H1 (cell line): ENCODE data around the gene CAMSAP1. TPM values are rescaled to one million over a fixed set of nuclear protein-coding genes. Genes with fewer than 3 reads are reported as not detected.

Experiments
- CTCF ChIA-PET: fragments of 300-600 bp; sonication (Branson Sonifier 250); formaldehyde crosslinking; loops from one replicate; lab custom pipeline; 2021; ENCODE audit not compliant: partially characterized antibody; lab: Charles Lee
- POLR2A ChIA-PET: fragments of 300-600 bp; sonication (Branson Sonifier 250); formaldehyde crosslinking; loops from one replicate; lab custom pipeline; 2021; ENCODE audit warnings: inconsistent platforms; ENCODE audit not compliant: partially characterized antibody; lab: Charles Lee
- DNase-seq, 2 experiments: peaks; one replicate each; pipeline versions ENCODE4 v3.0.0 to v3.0.0-alpha.2; 2010 to 2022; ENCODE audit warnings: low spot score in 2 of 2, low read depth in 1 of 2, mixed read lengths in 1 of 2
- FAIRE-seq: peaks from 2 replicates; lab custom pipeline; 2011; peaks lifted over from hg19 to GRCh38; lab: Jason Lieb, UNC
- H2AFZ ChIP-seq: 2 replicates; pipeline ENCODE4 v1.8.1; 2012; ENCODE audit warnings: low read length, inconsistent platforms
- H2AK5ac ChIP-seq: 2 replicates; pipeline ENCODE4 v1.6.1; 2013; ENCODE audit warnings: low read depth, low read length
- H2BK120ac ChIP-seq: replicated peaks from 2 replicates; pipeline ENCODE3; 2013; ENCODE audit warnings: low read depth, low read length, inconsistent platforms
- H2BK12ac ChIP-seq: 2 replicates; pipeline ENCODE4 v1.6.1; 2013; ENCODE audit warnings: low read depth, low read length
- H2BK15ac ChIP-seq: 2 replicates; pipeline ENCODE4 v1.6.1; 2013; ENCODE audit warnings: low read length
- H2BK20ac ChIP-seq: 2 replicates; pipeline ENCODE4 v1.6.1; 2013; ENCODE audit warnings: low read length
- H2BK5ac ChIP-seq: 2 replicates; pipeline ENCODE4 v1.6.1; 2013; ENCODE audit warnings: low read depth, low read length
- H3K14ac ChIP-seq: 2 replicates; pipeline ENCODE4 v1.6.1; 2013; ENCODE audit warnings: inconsistent platforms; ENCODE audit not compliant: insufficient read length
- H3K18ac ChIP-seq: 2 replicates; pipeline ENCODE4 v1.6.1; 2013; ENCODE audit warnings: low read length; ENCODE audit errors: extremely low read depth
- H3K23ac ChIP-seq: 2 replicates; pipeline ENCODE4 v1.6.1; 2013; ENCODE audit warnings: inconsistent platforms; ENCODE audit not compliant: insufficient read length
- H3K23me2 ChIP-seq: 2 replicates; pipeline ENCODE4 v1.6.1; 2013; ENCODE audit warnings: low read depth, low read length
- H3K27ac ChIP-seq: 2 replicates; pipeline ENCODE4 v1.6.1; 2011; ENCODE audit warnings: low read depth, low read length, inconsistent platforms
- H3K27me3 ChIP-seq, 4 experiments: replicated peaks in 1 of 4; 1 replicate in 1 of 4; 2 replicates in 3 of 4; pipeline versions ENCODE4 v1.6.1 to v1.8.1; 2011 to 2013; ENCODE audit warnings: low read length in 3 of 4, mild to moderate bottlenecking in 3 of 4, inconsistent platforms in 2 of 4, mixed read lengths in 2 of 4, moderate library complexity in 1 of 4; ENCODE audit not compliant: control insufficient read depth in 3 of 4, insufficient read depth in 3 of 4; ENCODE audit errors: extremely low read depth in 1 of 4
- H3K36me3 ChIP-seq, 4 experiments: 2 replicates each; pipeline versions ENCODE4 v1.6.1 to v1.8.1; 2011 to 2013; ENCODE audit warnings: mild to moderate bottlenecking in 4 of 4, low read length in 3 of 4, moderate library complexity in 2 of 4, control low read depth in 1 of 4, inconsistent platforms in 1 of 4; ENCODE audit not compliant: insufficient read depth in 4 of 4, control insufficient read depth in 2 of 4
- H3K4ac ChIP-seq: replicated peaks from 2 replicates; pipeline ENCODE3; 2013; ENCODE audit warnings: low read length, low read depth, mixed read lengths, inconsistent platforms; ENCODE audit not compliant: insufficient read length
- H3K4me1 ChIP-seq, 4 experiments: replicated peaks in 1 of 4; 1 replicate in 1 of 4; 2 replicates in 3 of 4; pipeline versions ENCODE4 v1.6.1 to v1.8.1; 2011 to 2013; ENCODE audit warnings: low read length in 3 of 4, inconsistent platforms in 2 of 4, mixed read lengths in 1 of 4; ENCODE audit not compliant: insufficient read depth in 4 of 4, control insufficient read depth in 3 of 4
- H3K4me2 ChIP-seq, 2 experiments: 2 replicates each; pipeline versions ENCODE4 v1.6.1 to v1.8.1; 2011 to 2013; ENCODE audit warnings: low read depth in 2 of 2, low read length in 2 of 2, control low read depth in 1 of 2, inconsistent platforms in 1 of 2, mild to moderate bottlenecking in 1 of 2; ENCODE audit not compliant: insufficient read depth in 1 of 2
- H3K4me3 ChIP-seq, 4 experiments: fragments of 200-600, 300-600 bp in 1 of 4; sonication (generic), shearing (Covaris generic), sonication (Bioruptor Twin) in 1 of 4; 2 replicates each; pipeline versions ENCODE4 v1.5.1 to v1.8.1; 2011 to 2016; ENCODE audit warnings: low read length in 4 of 4, low read depth in 3 of 4, control low read depth in 2 of 4, inconsistent platforms in 2 of 4, mild to moderate bottlenecking in 2 of 4, mixed read lengths in 1 of 4, moderate library complexity in 1 of 4; ENCODE audit not compliant: insufficient read depth in 2 of 4; ENCODE audit errors: extremely low read depth in 1 of 4
- H3K56ac ChIP-seq: replicated peaks from 2 replicates; pipeline ENCODE3; 2013; ENCODE audit warnings: low read depth, mild to moderate bottlenecking, mixed read lengths, low read length, inconsistent platforms; ENCODE audit not compliant: insufficient read length
- H3K79me1 ChIP-seq: 2 replicates; pipeline ENCODE4 v1.6.1; 2013; ENCODE audit warnings: low read depth, low read length, control low read depth
- H3K79me2 ChIP-seq, 2 experiments: 2 replicates each; pipeline versions ENCODE4 v1.6.1 to v1.8.1; 2012 to 2013; ENCODE audit warnings: low read length in 2 of 2, mild to moderate bottlenecking in 2 of 2, inconsistent platforms in 1 of 2; ENCODE audit not compliant: insufficient read depth in 2 of 2, control insufficient read depth in 1 of 2
- H3K9ac ChIP-seq, 4 experiments: replicated peaks in 1 of 4; 1 replicate in 1 of 4; 2 replicates in 3 of 4; pipeline versions ENCODE4 v1.6.1 to v1.8.1; 2011 to 2013; ENCODE audit warnings: low read depth in 3 of 4, low read length in 3 of 4, control low read depth in 2 of 4, mild to moderate bottlenecking in 2 of 4, moderate library complexity in 2 of 4, inconsistent platforms in 1 of 4; ENCODE audit errors: extremely low read depth in 1 of 4
- H3K9me3 ChIP-seq, 2 experiments: 2 replicates each; pipeline versions ENCODE4 v1.6.1 to v1.8.1; 2012 to 2013; ENCODE audit warnings: mild to moderate bottlenecking in 2 of 2, moderate library complexity in 2 of 2, control low read depth in 1 of 2, inconsistent platforms in 1 of 2, low read depth in 1 of 2, low read length in 1 of 2, mixed read lengths in 1 of 2; ENCODE audit not compliant: insufficient read depth in 2 of 2
- H4K20me1 ChIP-seq, 2 experiments: replicated peaks in 1 of 2; 2 replicates each; pipeline versions ENCODE3 to v1.8.1; 2011 to 2013; ENCODE audit warnings: inconsistent platforms in 2 of 2, low read length in 2 of 2, mild to moderate bottlenecking in 1 of 2; ENCODE audit not compliant: insufficient read depth in 2 of 2, control insufficient read depth in 1 of 2
- H4K5ac ChIP-seq: 2 replicates; pipeline ENCODE4 v1.6.1; 2013; ENCODE audit warnings: low read length, low read depth, mixed read lengths, inconsistent platforms; ENCODE audit not compliant: insufficient read length
- H4K8ac ChIP-seq: 2 replicates; pipeline ENCODE4 v1.8.0; 2013; ENCODE audit warnings: mild to moderate bottlenecking, moderate library complexity, low read length, inconsistent platforms; ENCODE audit not compliant: insufficient read depth; ENCODE audit errors: extremely low read depth
- H4K91ac ChIP-seq: replicated peaks from 2 replicates; pipeline ENCODE3; 2013; ENCODE audit warnings: low read length, mixed read lengths, inconsistent platforms; ENCODE audit not compliant: insufficient read length
- BRCA1 ChIP-seq: IDR thresholded peaks from 2 replicates; pipeline ENCODE4 v1.6.1; 2012; ENCODE audit warnings: low read depth, low read length, improper control_type of control experiment
- CEBPB ChIP-seq: IDR thresholded peaks from 2 replicates; pipeline ENCODE4 v1.6.1; 2012; ENCODE audit warnings: low read depth, low read length
- CHD1 ChIP-seq: IDR thresholded peaks from 2 replicates; pipeline ENCODE4 v1.6.1; 2012; ENCODE audit warnings: low read depth, low read length, improper control_type of control experiment
- CTBP2 ChIP-seq: IDR thresholded peaks from 2 replicates; pipeline ENCODE4 v1.7.0; 2011; ENCODE audit warnings: borderline replicate concordance, mild to moderate bottlenecking, moderate library complexity, mixed read lengths, low read length; ENCODE audit not compliant: insufficient read depth, insufficient read length
- EGR1 ChIP-seq: IDR thresholded peaks from 2 replicates; pipeline ENCODE4 v1.6.1; 2011; ENCODE audit warnings: low read depth, low read length, borderline replicate concordance
- HDAC2 ChIP-seq, 2 experiments: fragments of 300-600 bp in 1 of 2; sonication (generic) in 1 of 2; IDR thresholded peaks; 2 replicates each; pipeline ENCODE4 v1.6.1; 2011 to 2012; ENCODE audit warnings: low read depth in 2 of 2, low read length in 2 of 2, mild to moderate bottlenecking in 2 of 2, moderate library complexity in 2 of 2, borderline replicate concordance in 1 of 2, inconsistent platforms in 1 of 2
- JUND ChIP-seq: IDR thresholded peaks from 2 replicates; pipeline ENCODE4 v1.6.1; 2011; ENCODE audit warnings: mild to moderate bottlenecking, improper control_type of control experiment, low read length
- KDM4A ChIP-seq: IDR thresholded peaks from one replicate; pipeline ENCODE4 v1.7.1; 2012; ENCODE audit warnings: low read depth, mild to moderate bottlenecking, moderate library complexity, low read length, inconsistent platforms; ENCODE audit not compliant: severe bottlenecking
- POLR2A ChIP-seq, 2 experiments: IDR thresholded peaks; 1 replicate in 1 of 2; 2 replicates in 1 of 2; pipeline ENCODE4 v1.6.1; 2011; ENCODE audit warnings: low read depth in 2 of 2, low read length in 2 of 2, mild to moderate bottlenecking in 2 of 2; ENCODE audit errors: control extremely low read depth in 1 of 2
- SUZ12 ChIP-seq: fragments of 200-600 bp; sonication (generic); IDR thresholded peaks from 2 replicates; pipeline ENCODE4 v1.6.1; 2012; ENCODE audit warnings: mild to moderate bottlenecking, inconsistent platforms, low read length, moderate library complexity, mixed read lengths
- WGBS, 2 experiments: shearing (Covaris generic) in 1 of 2; methylation state at CpG; one replicate each; pipeline versions ENCODE4 v1.1.6 to v1.1.7; 2013 to 2015; ENCODE audit warnings: low lambda C conversion rate in 2 of 2, mixed read lengths in 2 of 2, inconsistent platforms in 1 of 2, low coverage in 1 of 2, missing lambda C conversion rate in 1 of 2; ENCODE audit not compliant: insufficient replicate concordance in 2 of 2, insufficient coverage in 1 of 2, insufficient read length in 1 of 2; ENCODE audit errors: extremely low coverage in 1 of 2, missing lambda C conversion rate in 1 of 2; 5-methylcytosine and 5-hydroxymethylcytosine counted together
- polyA plus RNA-seq, 7 experiments: library from polyadenylated mRNA; depleted of rRNA in 3 of 7; stranded (reverse) in 5 of 7; unstranded in 2 of 7; fragments of >200 nt in 5 of 7; fragments of 200-250 nt in 2 of 7; gene quantifications; 1 replicate in 5 of 7; 2 replicates in 1 of 7; 4 replicates in 1 of 7; pipeline versions ENCODE4 v1.2.1 to v1.2.3, GENCODE V29; 2011 to 2013; ENCODE audit warnings: missing spikeins in 2 of 7, mixed read lengths in 2 of 7
- total RNA-seq: library from RNA; stranded (reverse); fragmentation: NEBNext Ultra II Directional; extraction: Animal tissue kit (Norgen Biotek cat#: 25700); gene quantifications from 2 replicates; pipeline ENCODE4 v1.2.1, GENCODE V29; 2021
- TF ChIP-seq, protein P1 (sequence below): IDR thresholded peaks from 2 replicates; pipeline ENCODE4 v1.6.1; 2012; ENCODE audit warnings: low read length, inconsistent platforms

CAMSAP1 gene
- total and polyA plus RNA-seq, 2 of the 8 experiments (the other 6 are each of a cell fraction or from before 2014, with no cell fraction given): 13.4 to 44.0 TPM

DNA sequence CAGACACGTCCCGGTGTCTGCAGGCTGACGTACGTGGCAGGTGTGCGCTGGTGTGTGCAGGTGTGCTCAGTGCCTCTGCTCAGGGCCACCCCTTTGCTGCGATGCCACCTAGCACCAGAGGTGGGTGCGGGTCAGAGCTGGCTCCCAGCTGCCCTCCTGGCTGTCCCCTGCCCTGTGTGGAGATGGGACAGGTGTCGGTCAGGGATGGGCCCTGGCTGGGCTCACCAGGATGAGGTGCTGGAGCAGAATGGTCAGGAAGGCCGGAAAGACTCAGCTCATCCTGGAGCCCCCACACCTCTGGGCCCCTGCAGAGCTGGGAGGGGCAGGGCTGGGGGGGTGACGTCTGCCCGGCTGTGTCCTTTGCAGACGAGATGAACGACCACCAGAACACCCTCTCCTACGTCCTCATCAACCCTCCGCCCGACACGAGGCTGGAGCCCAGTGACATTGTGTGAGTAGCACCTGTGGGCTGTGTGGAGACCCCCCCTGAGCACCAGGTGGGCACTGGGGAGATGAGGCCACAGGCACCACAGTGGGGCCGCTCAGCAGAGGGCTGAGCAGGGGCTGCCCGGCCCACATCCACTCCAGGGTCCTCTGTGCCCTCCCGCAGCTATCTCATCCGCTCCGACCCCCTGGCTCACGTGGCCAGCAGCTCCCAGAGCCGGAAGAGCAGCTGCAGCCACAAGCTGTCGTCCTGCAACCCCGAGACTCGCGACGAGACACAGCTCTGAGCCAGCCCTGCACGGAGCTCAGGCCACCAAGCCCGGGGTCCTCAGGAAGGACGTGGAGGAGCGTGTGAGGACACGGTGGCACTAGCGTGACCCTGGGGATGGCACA, 115.7 kb downstream of the CAMSAP1 start:
- Histone ChIP-seq H3K14ac (no peak overlapping the region), H3K4me2 (no peak overlapping the region), H3K23me2 (no peaks in the 10 kb centered on the region), H3K36me3 (no peaks in the 10 kb centered on the region), H3K9ac (no peak overlapping the region), H3K4me3 (no peak overlapping the region), H2AK5ac (no peak overlapping the region), H3K4me1 (no peaks in the 10 kb centered on the region), H2BK20ac (no peak overlapping the region), H4K20me1 (no peaks in the 10 kb centered on the region), H3K23ac (no peak overlapping the region), H3K79me2 (no peaks in the 10 kb centered on the region), H3K9me3 (no peaks in the 10 kb centered on the region), H2BK12ac (no peak overlapping the region), H4K91ac (no peak overlapping the region), H2BK15ac (no peak overlapping the region), H4K8ac (no peak overlapping the region), H3K27me3 (no peaks in the 10 kb centered on the region), H2BK120ac (no peak overlapping the region), H3K4ac (no peak overlapping the region), H3K18ac (no peak overlapping the region), H2AFZ (no peak overlapping the region), H2BK5ac (no peak overlapping the region), H3K79me1 (no peaks in the 10 kb centered on the region), H3K27ac (no peak overlapping the region), H3K56ac (no peak overlapping the region), H4K5ac (no peak overlapping the region)
- CTCF ChIA-PET: interaction anchor here (0.7 to 1.5 kb wide), 4 partner anchors 22 to 170 kb away, joined by 3 read pairs; partner anchors contain the start of genes KCNT1 and UBAC1
- POLR2A ChIA-PET: no interaction called here
- FAIRE-seq: no peak
- 92% methylated on average over 27 of the region's 35 CpGs; no CpG with 5 or more reads in 1 of the 2 experiments for WGBS, 2 experiments
- DNase-seq: no peak
- no peak for TF ChIP-seq JUND
- TF ChIP-seq SUZ12: no peak
- TF ChIP-seq BRCA1: no peak
- TF ChIP-seq KDM4A: no peak
- no peak for TF ChIP-seq HDAC2 (IDR thresholded peaks at IDR 0.05; ENCODE audit: borderline replicate concordance in 1 of 2, low read depth in 2 of 2, low read length in 2 of 2)
- no peak for TF ChIP-seq CEBPB
- TF ChIP-seq CHD1: no peak
- no peak for TF ChIP-seq CTBP2
- TF ChIP-seq, protein P1, sequence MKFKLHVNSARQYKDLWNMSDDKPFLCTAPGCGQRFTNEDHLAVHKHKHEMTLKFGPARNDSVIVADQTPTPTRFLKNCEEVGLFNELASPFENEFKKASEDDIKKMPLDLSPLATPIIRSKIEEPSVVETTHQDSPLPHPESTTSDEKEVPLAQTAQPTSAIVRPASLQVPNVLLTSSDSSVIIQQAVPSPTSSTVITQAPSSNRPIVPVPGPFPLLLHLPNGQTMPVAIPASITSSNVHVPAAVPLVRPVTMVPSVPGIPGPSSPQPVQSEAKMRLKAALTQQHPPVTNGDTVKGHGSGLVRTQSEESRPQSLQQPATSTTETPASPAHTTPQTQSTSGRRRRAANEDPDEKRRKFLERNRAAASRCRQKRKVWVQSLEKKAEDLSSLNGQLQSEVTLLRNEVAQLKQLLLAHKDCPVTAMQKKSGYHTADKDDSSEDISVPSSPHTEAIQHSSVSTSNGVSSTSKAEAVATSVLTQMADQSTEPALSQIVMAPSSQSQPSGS: no peak
- no peak for TF ChIP-seq POLR2A (IDR thresholded peaks at IDR 0.05; ENCODE audit: control extremely low read depth in 1 of 2, low read depth in 2 of 2, low read length in 2 of 2)
- TF ChIP-seq EGR1: no peak
